ENCODE measurements around the gene FGF19.

FGF19 gene

GRCh38 chr11:69745201-69745600 is 41.4 kb upstream of the FGF19 start:
- no peak for TF ChIP-seq ZBTB7A (IDR thresholded peaks at IDR 0.05; ENCODE audit: low read depth)

- TF ChIP-seq NFIC (IDR thresholded peaks at IDR 0.05) (peak; percentile 28; the same call in 1 of the 2 replicates), CREB1 (IDR thresholded peaks at IDR 0.05; ENCODE audit: low read depth) (no peak)
These were observed 40.6 kb upstream of the FGF19 start for GRCh38 chr11:69744435-69744834.

GRCh38 chr11:69734841-69735240 is 31.0 kb upstream of the FGF19 start:
- TF ChIP-seq YY1 (IDR thresholded peaks at IDR 0.05; ENCODE audit: low read depth) (no peak), FOXM1 (IDR thresholded peaks at IDR 0.05; ENCODE audit: borderline replicate concordance, low read depth) (no peak), TAF1 (IDR thresholded peaks at IDR 0.05; ENCODE audit: low read depth) (no peak), USF1 (IDR thresholded peaks at IDR 0.05) (no peak), TCF12 (IDR thresholded peaks at IDR 0.05; ENCODE audit: low read depth) (no peak), REST (IDR thresholded peaks at IDR 0.05; ENCODE audit: low read depth) (no peak), TEAD4 (IDR thresholded peaks at IDR 0.05) (no peak), EGR1 (IDR thresholded peaks at IDR 0.05) (no peak), RAD21 (IDR thresholded peaks at IDR 0.05; ENCODE audit: low read depth) (no peak), MAX (IDR thresholded peaks at IDR 0.05) (no peak), NFIC (IDR thresholded peaks at IDR 0.05) (no peak), ZBTB7A (IDR thresholded peaks at IDR 0.05; ENCODE audit: low read depth) (no peak)

GRCh38 chr11:69734367-69734766 is 30.5 kb upstream of the FGF19 start:
- TF ChIP-seq EGR1 (IDR thresholded peaks at IDR 0.05) (no peak), REST (IDR thresholded peaks at IDR 0.05; ENCODE audit: low read depth) (no peak), TCF12 (IDR thresholded peaks at IDR 0.05; ENCODE audit: low read depth) (no peak), TAF1 (IDR thresholded peaks at IDR 0.05; ENCODE audit: low read depth) (no peak), CEBPB (IDR thresholded peaks at IDR 0.05) (no peak), TEAD4 (IDR thresholded peaks at IDR 0.05) (no peak)

- TF ChIP-seq FOXM1 (IDR thresholded peaks at IDR 0.05; ENCODE audit: borderline replicate concordance, low read depth) (no peak), CREB1 (IDR thresholded peaks at IDR 0.05; ENCODE audit: low read depth) (no peak), CEBPB (IDR thresholded peaks at IDR 0.05) (no peak), YY1 (IDR thresholded peaks at IDR 0.05; ENCODE audit: low read depth) (no peak), REST (IDR thresholded peaks at IDR 0.05; ENCODE audit: low read depth) (no peak), EP300 (IDR thresholded peaks at IDR 0.05; ENCODE audit: borderline replicate concordance) (no peak), RAD21 (IDR thresholded peaks at IDR 0.05; ENCODE audit: low read depth) (no peak)
These were observed 29.1 kb upstream of the FGF19 start for GRCh38 chr11:69732910-69733309.

- TF ChIP-seq TCF12 (IDR thresholded peaks at IDR 0.05; ENCODE audit: low read depth) = no peak
These were observed 27.3 kb upstream of the FGF19 start for GRCh38 chr11:69731110-69731509.

GRCh38 chr11:69730500-69730899 is 26.7 kb upstream of the FGF19 start:
- TF ChIP-seq CREB1 (IDR thresholded peaks at IDR 0.05; ENCODE audit: low read depth) (no peak), EGR1 (IDR thresholded peaks at IDR 0.05) (no peak), TAF1 (IDR thresholded peaks at IDR 0.05; ENCODE audit: low read depth) (no peak), REST (IDR thresholded peaks at IDR 0.05; ENCODE audit: low read depth) (no peak), TEAD4 (IDR thresholded peaks at IDR 0.05) (no peak), MAX (IDR thresholded peaks at IDR 0.05) (no peak), RAD21 (IDR thresholded peaks at IDR 0.05; ENCODE audit: low read depth) (no peak), TCF12 (IDR thresholded peaks at IDR 0.05; ENCODE audit: low read depth) (no peak), ZBTB7A (IDR thresholded peaks at IDR 0.05; ENCODE audit: low read depth) (no peak), NFIC (IDR thresholded peaks at IDR 0.05) (no peak), YY1 (IDR thresholded peaks at IDR 0.05; ENCODE audit: low read depth) (no peak)

Measured in Ishikawa (cell line).